Suprapubic skin (tissue), 4 donors: ENCODE data around the gene TRMU. TPM values are rescaled to one million over a fixed set of nuclear protein-coding genes. Genes with fewer than 3 reads are reported as not detected.

ENCODE experiments used
- DNase-seq, 2 donors: peaks; one replicate each; pipeline ENCODE4 v3.0.0-alpha.2; 2019; ENCODE audit warnings: low spot score in 2 of 2
- H3K27ac ChIP-seq: fragments of 200-600 bp; sonication (generic); one replicate; pipeline ENCODE4 v1.5.1; 2019
- H3K27me3 ChIP-seq: fragments of 200-600 bp; sonication (generic); one replicate; pipeline ENCODE4 v1.5.1; 2019
- H3K36me3 ChIP-seq: fragments of 200-600 bp; sonication (generic); one replicate; pipeline ENCODE4 v1.5.1; 2019
- H3K4me1 ChIP-seq: fragments of 200-600 bp; sonication (generic); one replicate; pipeline ENCODE4 v1.5.1; 2019
- H3K4me3 ChIP-seq: fragments of 200-600 bp; sonication (generic); one replicate; pipeline ENCODE4 v1.5.1; 2019; ENCODE audit warnings: mild to moderate bottlenecking
- H3K9me3 ChIP-seq: fragments of 200-600 bp; sonication (generic); one replicate; pipeline ENCODE4 v1.5.1; 2019
- CTCF ChIP-seq, 2 donors: fragments of 200-600 bp in 1 of 2; fragments of 450-650 bp in 1 of 2; sonication (generic) in 1 of 2; IDR thresholded peaks; one replicate each; pipeline ENCODE4 v1.5.1; 2016 to 2019; ENCODE audit warnings: antibody characterized with exemption in 2 of 2, mild to moderate bottlenecking in 1 of 2, moderate library complexity in 1 of 2
- EP300 ChIP-seq: sonication (generic); formaldehyde crosslinking; IDR thresholded peaks from one replicate; pipeline ENCODE4 v1.6.1; 2017; ENCODE audit warnings: antibody characterized with exemption
- POLR2A ChIP-seq, 2 donors: fragments of 450-650 bp; IDR thresholded peaks; one replicate each; pipeline ENCODE4 v1.6.1; 2017; ENCODE audit warnings: antibody characterized with exemption in 2 of 2, mild to moderate bottlenecking in 2 of 2, moderate library complexity in 2 of 2
- POLR2AphosphoS5 ChIP-seq, 3 donors: sonication (generic); formaldehyde crosslinking; IDR thresholded peaks; one replicate each; pipeline ENCODE4 v1.6.1; 2017; ENCODE audit warnings: antibody characterized with exemption in 3 of 3
- WGBS: methylation state at CpG from one replicate; pipeline ENCODE4 v1.1.5; 2018; 5-methylcytosine and 5-hydroxymethylcytosine counted together
- total RNA-seq, 4 donors: library from RNA; depleted of rRNA; stranded (reverse); fragments of >200 nt; gene quantifications; one replicate each; pipeline ENCODE4 v1.1.0, GENCODE V29; 2016

TRMU gene
- total RNA-seq, 4 donors from 2014 or later, result 28.3 to 109 (median 40.9) TPM

GRCh38 chr22:46351131-46351735, 15.7 kb downstream of the TRMU start:
- peaks cover 84% of the 10 kb centered on the region for H3K36me3 ChIP-seq
- no peaks in the 10 kb centered on the region for H3K27me3 ChIP-seq
- H3K27ac ChIP-seq, result no peak overlapping the region
- WGBS, result 95% methylated on average over 28 of the region's 28 CpGs
- no peak overlapping the region for H3K4me3 ChIP-seq
- no peak for DNase-seq
- H3K4me1 ChIP-seq, result peaks cover 35% of the 10 kb centered on the region
- H3K9me3 ChIP-seq, result no peaks in the 10 kb centered on the region
- TF ChIP-seq CTCF (IDR thresholded peaks at IDR 0.05), result no peak
- no peak for TF ChIP-seq POLR2A (IDR thresholded peaks at IDR 0.05)

GRCh38 chr22:46351767-46352166, 16.3 kb downstream of the TRMU start:
- Histone ChIP-seq H3K36me3 (peaks cover 84% of the 10 kb centered on the region), H3K27ac (no peak overlapping the region), H3K4me1 (peaks cover 36% of the 10 kb centered on the region)

GRCh38 chr22:46352276-46352675, 16.8 kb downstream of the TRMU start:
- H3K4me3 ChIP-seq, result no peak overlapping the region
- DNase-seq, result no peak
- no peak for TF ChIP-seq POLR2A (IDR thresholded peaks at IDR 0.05)
- no peak for TF ChIP-seq CTCF (IDR thresholded peaks at IDR 0.05)
- no peak for TF ChIP-seq EP300
- no peak for TF ChIP-seq POLR2AphosphoS5 (IDR thresholded peaks at IDR 0.05)
- H3K27ac ChIP-seq, result no peak overlapping the region
- H3K4me1 ChIP-seq, result peaks cover 36% of the 10 kb centered on the region
- 87% methylated on average over 10 of the region's 10 CpGs for WGBS
- H3K36me3 ChIP-seq, result peaks cover 84% of the 10 kb centered on the region
- no peaks in the 10 kb centered on the region for H3K9me3 ChIP-seq
- no peaks in the 10 kb centered on the region for H3K27me3 ChIP-seq

More at GRCh38 chr22:46351767-46352166, 16.3 kb downstream of the TRMU start:
- Histone ChIP-seq H3K27me3 (no peaks in the 10 kb centered on the region), H3K4me3 (no peak overlapping the region), H3K9me3 (no peaks in the 10 kb centered on the region)
- no peak for DNase-seq
- no peak for TF ChIP-seq CTCF (IDR thresholded peaks at IDR 0.05)
- TF ChIP-seq POLR2AphosphoS5 (IDR thresholded peaks at IDR 0.05), result no peak
- no peak for TF ChIP-seq EP300
- no peak for TF ChIP-seq POLR2A (IDR thresholded peaks at IDR 0.05)
- WGBS, result 95% methylated on average over 23 of the region's 23 CpGs

GRCh38 chr22:46352691-46353386, 17.3 kb downstream of the TRMU start:
- no peak for TF ChIP-seq EP300
- TF ChIP-seq CTCF (IDR thresholded peaks at IDR 0.05), result no peak
- no peak for TF ChIP-seq POLR2A (IDR thresholded peaks at IDR 0.05)
- TF ChIP-seq POLR2AphosphoS5 (IDR thresholded peaks at IDR 0.05), result no peak
- H3K27me3 ChIP-seq, result no peaks in the 10 kb centered on the region
- peaks cover 84% of the 10 kb centered on the region for H3K36me3 ChIP-seq
- no peak overlapping the region for H3K4me3 ChIP-seq
- WGBS, result 61% methylated on average over 13 of the region's 20 CpGs
- no peak overlapping the region for H3K27ac ChIP-seq
- H3K9me3 ChIP-seq, result no peaks in the 10 kb centered on the region
- DNase-seq, result no peak
- peaks cover 36% of the 10 kb centered on the region for H3K4me1 ChIP-seq

- DNase-seq, result no peak
- no peak for TF ChIP-seq EP300
- no peak for TF ChIP-seq CTCF (IDR thresholded peaks at IDR 0.05)
- TF ChIP-seq POLR2A (IDR thresholded peaks at IDR 0.05), result no peak
- no peak for TF ChIP-seq POLR2AphosphoS5 (IDR thresholded peaks at IDR 0.05)
- peaks cover 36% of the 10 kb centered on the region for H3K4me1 ChIP-seq
- H3K9me3 ChIP-seq, result no peaks in the 10 kb centered on the region
- H3K27me3 ChIP-seq, result no peaks in the 10 kb centered on the region
- peaks cover 84% of the 10 kb centered on the region for H3K36me3 ChIP-seq
- H3K27ac ChIP-seq, result no peak overlapping the region
- H3K4me3 ChIP-seq, result no peak overlapping the region
- 86% methylated on average over 6 of the region's 8 CpGs for WGBS
These were observed 18.1 kb downstream of the TRMU start for GRCh38 chr22:46353483-46354105.
